K562 (cell line): Measurements from ENCODE around the gene TIA1. TPM values are rescaled to one million over a fixed set of nuclear protein-coding genes. Genes with fewer than 3 reads are reported as not detected.
A peak's percentile ranks its signal among the peaks of the same experiment; 100 is the strongest.

Experiments
- FOS ChIP-seq: IDR thresholded peaks from 3 replicates; pipeline ENCODE4 v1.6.1; 2011; ENCODE audit not compliant: insufficient read length; ENCODE audit errors: extremely low read depth
- MIER1 ChIP-seq: fragments of 450-650 bp; IDR thresholded peaks from 2 replicates; pipeline ENCODE4 v1.6.1; 2016; ENCODE audit warnings: antibody characterized with exemption, mild to moderate bottlenecking, low read depth
- MTA1 ChIP-seq: fragments of 450-650 bp; IDR thresholded peaks from 2 replicates; pipeline ENCODE4 v1.6.1; 2017; ENCODE audit warnings: borderline replicate concordance
- NCOA6 ChIP-seq: fragments of 450-650 bp; IDR thresholded peaks from 2 replicates; pipeline ENCODE4 v1.6.1; 2017; ENCODE audit warnings: mild to moderate bottlenecking
- ZC3H8 ChIP-seq: fragments of 450-650 bp; IDR thresholded peaks from 2 replicates; pipeline ENCODE4 v1.6.1; 2017
- ZNF239 ChIP-seq: fragments of 250-450 bp; sonication (Bioruptor Pico); IDR thresholded peaks from 2 replicates; pipeline ENCODE4 v1.4.0; 2020; ENCODE audit warnings: mild to moderate bottlenecking
- polyA plus RNA-seq, 8 experiments: library from polyadenylated mRNA; depleted of rRNA in 4 of 8; stranded (reverse) in 5 of 8; unstranded in 3 of 8; fragments of >200 nt; fragmentation: Nextera tagmentation in 2 of 8; fragmentation: Illumina TruSeq in 1 of 8; extraction: Ambion mirVana in 2 of 8; extraction: Trizol in 1 of 8; gene quantifications; 2 replicates each; pipeline versions ENCODE4 v1.2.1 to v1.2.3, GENCODE V29; 2011 to 2014; ENCODE audit warnings: inconsistent platforms in 1 of 8, missing spikeins in 1 of 8
- total RNA-seq, 7 experiments: library from RNA; depleted of rRNA in 6 of 7; stranded (reverse); fragments of >200 nt in 6 of 7; fragmentation: Illumina TruSeq in 2 of 7; extraction: Trizol in 2 of 7; gene quantifications; 2 replicates each; pipeline versions ENCODE4 v1.2.1 to v1.2.3, GENCODE V29; 2011 to 2021; ENCODE audit warnings: low replicate concordance in 1 of 7
- TF ChIP-seq, protein P1 (sequence below): sonication (generic); formaldehyde crosslinking; IDR thresholded peaks from 2 replicates; pipeline ENCODE4 v1.4.0; 2020; ENCODE audit warnings: mild to moderate bottlenecking, missing genetic modification reagents
- TF ChIP-seq, protein P2 (sequence below): fragments of 450-650 bp; IDR thresholded peaks from 2 replicates; pipeline ENCODE4 v1.6.1; 2016; ENCODE audit warnings: borderline replicate concordance
- TF ChIP-seq, protein P3 (sequence below): sonication (generic); formaldehyde crosslinking; IDR thresholded peaks from 2 replicates; pipeline ENCODE4 v1.8.0; 2022; ENCODE audit warnings: missing genetic modification reagents, mild to moderate bottlenecking, moderate library complexity, borderline replicate concordance
- TF ChIP-seq, protein P4 (sequence below), 2 experiments: fragments of 450-650 bp; IDR thresholded peaks; 2 replicates each; pipeline ENCODE4 v1.6.1; 2018; ENCODE audit warnings: mild to moderate bottlenecking in 2 of 2, low read depth in 1 of 2; ENCODE audit not compliant: partially characterized antibody in 2 of 2
- TF ChIP-seq, protein P5 (sequence below): IDR thresholded peaks from 2 replicates; pipeline ENCODE4 v1.6.1; 2014; ENCODE audit warnings: antibody characterized with exemption
- TF ChIP-seq, protein P6 (sequence below), 2 experiments: IDR thresholded peaks in 1 of 2; conservative IDR thresholded peaks in 1 of 2; 2 replicates each; pipeline ENCODE4 v1.6.1; 2016; ENCODE audit warnings: low read depth in 2 of 2, mild to moderate bottlenecking in 1 of 2, missing compliant biosample characterization in 1 of 2, missing genetic modification characterization in 1 of 2, moderate library complexity in 1 of 2

TIA1 gene
- total and polyA plus RNA-seq, 9 of the 15 experiments (the other 6 are each of a cell fraction or from before 2014, with no cell fraction given): 25.3 to 129 (median 79.6) TPM

DNA sequence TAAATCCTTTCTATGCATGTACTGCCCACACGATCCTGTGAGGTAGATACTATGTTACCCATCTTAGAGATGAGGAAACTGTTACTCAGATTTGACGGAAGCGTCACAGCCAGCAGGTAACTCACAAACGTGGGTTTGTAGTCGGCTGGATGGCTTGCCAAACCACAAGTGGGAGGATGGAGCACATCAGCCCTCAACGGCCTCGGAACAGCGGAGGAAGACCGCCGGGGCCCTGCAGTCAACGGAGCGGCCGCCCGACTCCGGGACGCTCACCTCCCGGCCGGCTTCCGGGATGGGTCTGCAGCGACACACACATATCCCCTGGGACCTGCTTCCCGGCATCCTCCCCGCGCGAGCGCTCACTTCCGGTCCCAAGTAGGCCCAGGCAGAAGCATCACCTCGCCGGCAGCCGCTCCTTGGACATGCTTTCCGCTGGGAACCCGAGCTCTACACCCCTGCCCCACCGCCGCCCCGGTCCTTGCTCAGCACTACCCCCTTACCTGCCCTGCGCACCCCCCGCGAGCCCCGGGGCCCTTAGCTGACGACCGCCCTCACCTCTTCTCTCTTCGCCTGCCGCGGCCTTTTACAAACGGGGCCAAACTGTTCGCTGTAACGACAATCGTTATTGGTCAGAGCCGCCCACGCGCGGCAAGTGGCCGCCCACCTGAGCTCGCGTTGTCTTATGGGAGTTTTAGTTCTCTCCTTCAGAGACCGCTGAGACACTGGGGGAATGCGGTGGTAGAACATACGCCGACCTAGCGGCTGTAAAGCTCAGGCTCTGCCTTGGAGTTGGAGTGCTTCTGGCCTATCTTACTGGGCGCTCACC is 57.8 kb downstream of the TIA1 start, which contains the start of gene C2orf42 (continued):
- TF ChIP-seq MIER1 (no peak), MTA1 (no peak), ZC3H8 (peak; percentile 26; the same call in 1 of the 2 replicates), NCOA6 (no peak), FOS (peak; percentile 83), ZNF239 (CRISPR knock-in tag) (no peak)
- TF ChIP-seq, protein P1, sequence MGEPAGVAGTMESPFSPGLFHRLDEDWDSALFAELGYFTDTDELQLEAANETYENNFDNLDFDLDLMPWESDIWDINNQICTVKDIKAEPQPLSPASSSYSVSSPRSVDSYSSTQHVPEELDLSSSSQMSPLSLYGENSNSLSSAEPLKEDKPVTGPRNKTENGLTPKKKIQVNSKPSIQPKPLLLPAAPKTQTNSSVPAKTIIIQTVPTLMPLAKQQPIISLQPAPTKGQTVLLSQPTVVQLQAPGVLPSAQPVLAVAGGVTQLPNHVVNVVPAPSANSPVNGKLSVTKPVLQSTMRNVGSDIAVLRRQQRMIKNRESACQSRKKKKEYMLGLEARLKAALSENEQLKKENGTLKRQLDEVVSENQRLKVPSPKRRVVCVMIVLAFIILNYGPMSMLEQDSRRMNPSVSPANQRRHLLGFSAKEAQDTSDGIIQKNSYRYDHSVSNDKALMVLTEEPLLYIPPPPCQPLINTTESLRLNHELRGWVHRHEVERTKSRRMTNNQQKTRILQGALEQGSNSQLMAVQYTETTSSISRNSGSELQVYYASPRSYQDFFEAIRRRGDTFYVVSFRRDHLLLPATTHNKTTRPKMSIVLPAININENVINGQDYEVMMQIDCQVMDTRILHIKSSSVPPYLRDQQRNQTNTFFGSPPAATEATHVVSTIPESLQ (CRISPR knock-in tag): peak; percentile 64; the same call in 1 of the 2 replicates
- TF ChIP-seq, protein P2, sequence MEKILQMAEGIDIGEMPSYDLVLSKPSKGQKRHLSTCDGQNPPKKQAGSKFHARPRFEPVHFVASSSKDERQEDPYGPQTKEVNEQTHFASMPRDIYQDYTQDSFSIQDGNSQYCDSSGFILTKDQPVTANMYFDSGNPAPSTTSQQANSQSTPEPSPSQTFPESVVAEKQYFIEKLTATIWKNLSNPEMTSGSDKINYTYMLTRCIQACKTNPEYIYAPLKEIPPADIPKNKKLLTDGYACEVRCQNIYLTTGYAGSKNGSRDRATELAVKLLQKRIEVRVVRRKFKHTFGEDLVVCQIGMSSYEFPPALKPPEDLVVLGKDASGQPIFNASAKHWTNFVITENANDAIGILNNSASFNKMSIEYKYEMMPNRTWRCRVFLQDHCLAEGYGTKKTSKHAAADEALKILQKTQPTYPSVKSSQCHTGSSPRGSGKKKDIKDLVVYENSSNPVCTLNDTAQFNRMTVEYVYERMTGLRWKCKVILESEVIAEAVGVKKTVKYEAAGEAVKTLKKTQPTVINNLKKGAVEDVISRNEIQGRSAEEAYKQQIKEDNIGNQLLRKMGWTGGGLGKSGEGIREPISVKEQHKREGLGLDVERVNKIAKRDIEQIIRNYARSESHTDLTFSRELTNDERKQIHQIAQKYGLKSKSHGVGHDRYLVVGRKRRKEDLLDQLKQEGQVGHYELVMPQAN: peak; percentile 73; the same call in 1 of the 2 replicates
- TF ChIP-seq, protein P3, sequence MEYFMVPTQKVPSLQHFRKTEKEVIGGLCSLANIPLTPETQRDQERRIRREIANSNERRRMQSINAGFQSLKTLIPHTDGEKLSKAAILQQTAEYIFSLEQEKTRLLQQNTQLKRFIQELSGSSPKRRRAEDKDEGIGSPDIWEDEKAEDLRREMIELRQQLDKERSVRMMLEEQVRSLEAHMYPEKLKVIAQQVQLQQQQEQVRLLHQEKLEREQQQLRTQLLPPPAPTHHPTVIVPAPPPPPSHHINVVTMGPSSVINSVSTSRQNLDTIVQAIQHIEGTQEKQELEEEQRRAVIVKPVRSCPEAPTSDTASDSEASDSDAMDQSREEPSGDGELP (CRISPR knock-in tag): peak; percentile 80
- TF ChIP-seq, protein P4, sequence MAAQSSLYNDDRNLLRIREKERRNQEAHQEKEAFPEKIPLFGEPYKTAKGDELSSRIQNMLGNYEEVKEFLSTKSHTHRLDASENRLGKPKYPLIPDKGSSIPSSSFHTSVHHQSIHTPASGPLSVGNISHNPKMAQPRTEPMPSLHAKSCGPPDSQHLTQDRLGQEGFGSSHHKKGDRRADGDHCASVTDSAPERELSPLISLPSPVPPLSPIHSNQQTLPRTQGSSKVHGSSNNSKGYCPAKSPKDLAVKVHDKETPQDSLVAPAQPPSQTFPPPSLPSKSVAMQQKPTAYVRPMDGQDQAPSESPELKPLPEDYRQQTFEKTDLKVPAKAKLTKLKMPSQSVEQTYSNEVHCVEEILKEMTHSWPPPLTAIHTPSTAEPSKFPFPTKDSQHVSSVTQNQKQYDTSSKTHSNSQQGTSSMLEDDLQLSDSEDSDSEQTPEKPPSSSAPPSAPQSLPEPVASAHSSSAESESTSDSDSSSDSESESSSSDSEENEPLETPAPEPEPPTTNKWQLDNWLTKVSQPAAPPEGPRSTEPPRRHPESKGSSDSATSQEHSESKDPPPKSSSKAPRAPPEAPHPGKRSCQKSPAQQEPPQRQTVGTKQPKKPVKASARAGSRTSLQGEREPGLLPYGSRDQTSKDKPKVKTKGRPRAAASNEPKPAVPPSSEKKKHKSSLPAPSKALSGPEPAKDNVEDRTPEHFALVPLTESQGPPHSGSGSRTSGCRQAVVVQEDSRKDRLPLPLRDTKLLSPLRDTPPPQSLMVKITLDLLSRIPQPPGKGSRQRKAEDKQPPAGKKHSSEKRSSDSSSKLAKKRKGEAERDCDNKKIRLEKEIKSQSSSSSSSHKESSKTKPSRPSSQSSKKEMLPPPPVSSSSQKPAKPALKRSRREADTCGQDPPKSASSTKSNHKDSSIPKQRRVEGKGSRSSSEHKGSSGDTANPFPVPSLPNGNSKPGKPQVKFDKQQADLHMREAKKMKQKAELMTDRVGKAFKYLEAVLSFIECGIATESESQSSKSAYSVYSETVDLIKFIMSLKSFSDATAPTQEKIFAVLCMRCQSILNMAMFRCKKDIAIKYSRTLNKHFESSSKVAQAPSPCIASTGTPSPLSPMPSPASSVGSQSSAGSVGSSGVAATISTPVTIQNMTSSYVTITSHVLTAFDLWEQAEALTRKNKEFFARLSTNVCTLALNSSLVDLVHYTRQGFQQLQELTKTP (IDR thresholded peaks at IDR 0.05; ENCODE audit: low read depth in 1 of 2, partially characterized antibody in 2 of 2): peak; percentile 45 to 94
- TF ChIP-seq, protein P5, sequence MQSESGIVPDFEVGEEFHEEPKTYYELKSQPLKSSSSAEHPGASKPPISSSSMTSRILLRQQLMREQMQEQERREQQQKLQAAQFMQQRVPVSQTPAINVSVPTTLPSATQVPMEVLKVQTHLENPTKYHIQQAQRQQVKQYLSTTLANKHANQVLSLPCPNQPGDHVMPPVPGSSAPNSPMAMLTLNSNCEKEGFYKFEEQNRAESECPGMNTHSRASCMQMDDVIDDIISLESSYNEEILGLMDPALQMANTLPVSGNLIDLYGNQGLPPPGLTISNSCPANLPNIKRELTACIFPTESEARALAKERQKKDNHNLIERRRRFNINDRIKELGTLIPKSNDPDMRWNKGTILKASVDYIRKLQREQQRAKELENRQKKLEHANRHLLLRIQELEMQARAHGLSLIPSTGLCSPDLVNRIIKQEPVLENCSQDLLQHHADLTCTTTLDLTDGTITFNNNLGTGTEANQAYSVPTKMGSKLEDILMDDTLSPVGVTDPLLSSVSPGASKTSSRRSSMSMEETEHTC: no peak
- TF ChIP-seq, protein P6, sequence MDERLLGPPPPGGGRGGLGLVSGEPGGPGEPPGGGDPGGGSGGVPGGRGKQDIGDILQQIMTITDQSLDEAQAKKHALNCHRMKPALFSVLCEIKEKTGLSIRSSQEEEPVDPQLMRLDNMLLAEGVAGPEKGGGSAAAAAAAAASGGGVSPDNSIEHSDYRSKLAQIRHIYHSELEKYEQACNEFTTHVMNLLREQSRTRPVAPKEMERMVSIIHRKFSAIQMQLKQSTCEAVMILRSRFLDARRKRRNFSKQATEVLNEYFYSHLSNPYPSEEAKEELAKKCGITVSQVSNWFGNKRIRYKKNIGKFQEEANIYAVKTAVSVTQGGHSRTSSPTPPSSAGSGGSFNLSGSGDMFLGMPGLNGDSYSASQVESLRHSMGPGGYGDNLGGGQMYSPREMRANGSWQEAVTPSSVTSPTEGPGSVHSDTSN (CRISPR knock-in tag; IDR thresholded peaks at IDR 0.05; ENCODE audit: low read depth): no peak
- TF ChIP-seq, protein P6 (tag; conservative IDR thresholded peaks at IDR 0.05; ENCODE audit: low read depth): no peak
